Measurements from ENCODE around the gene TNMD. TPM values are rescaled to one million over a fixed set of nuclear protein-coding genes. Genes with fewer than 3 reads are reported as not detected.
A peak's percentile ranks its signal among the peaks of the same experiment; 100 is the strongest.
"Not testable (repeated sequence)": the region's sequence is repeated elsewhere in the genome, so short reads cannot be mapped to it uniquely, and the experiment has no call there.

The TNMD gene
- not detected in 2 replicates for total RNA-seq (2014; rRNA removed; shearing (Covaris generic))
- polyA plus RNA-seq (2015; cell fraction: cytosol; rRNA removed): not detected in 2 replicates
- polyA plus RNA-seq (2015; cell fraction: nucleus; rRNA removed): not detected in 2 replicates

GRCh38 chrX:100584611-100585010, at the start of gene TNMD:
Gene TNMD, plus strand, starts transcription at chrX:100584936. Its CDS starts 83 bp downstream, at chrX:100585019.
- DNase-seq (ENCODE audit: low read depth, low spot score): no peak
- in situ Hi-C loops (cut with HindIII; ENCODE audit: low pct_unique_long_range_greater_than_20kb, low sequenced_read_pairs): no loop called here

GRCh38 chrX:100565534-100565933, 19.2 kb upstream of the TNMD start:
- DNase-seq (ENCODE audit: low read depth, low spot score): peak; percentile 11
- in situ Hi-C loops (cut with HindIII; ENCODE audit: low pct_unique_long_range_greater_than_20kb, low sequenced_read_pairs): not testable (repeated sequence)

GRCh38 chrX:100586747-100587146, 2.0 kb downstream of the TNMD start:
- in situ Hi-C loops (cut with HindIII; ENCODE audit: low pct_unique_long_range_greater_than_20kb, low sequenced_read_pairs): no loop called here
- no peak for DNase-seq (ENCODE audit: low read depth, low spot score)

GRCh38 chrX:100587861-100588260, 3.1 kb downstream of the TNMD start:
- DNase-seq (ENCODE audit: low read depth, low spot score): no peak
- in situ Hi-C loops (cut with HindIII; ENCODE audit: low pct_unique_long_range_greater_than_20kb, low sequenced_read_pairs): no loop called here

- DNase-seq (ENCODE audit: low read depth, low spot score): no peak
- in situ Hi-C loops (cut with HindIII; ENCODE audit: low pct_unique_long_range_greater_than_20kb, low sequenced_read_pairs): no loop called here
Observed at GRCh38 chrX:100591256-100592051, 6.7 kb downstream of the TNMD start.

- in situ Hi-C loops (cut with HindIII; ENCODE audit: low pct_unique_long_range_greater_than_20kb, low sequenced_read_pairs): no loop called here
- no peak for DNase-seq (ENCODE audit: low read depth, low spot score)
Observed at GRCh38 chrX:100593126-100593525, 8.4 kb downstream of the TNMD start.

- in situ Hi-C loops (cut with HindIII; ENCODE audit: low pct_unique_long_range_greater_than_20kb, low sequenced_read_pairs): no loop called here
- DNase-seq (ENCODE audit: low read depth, low spot score): no peak
Observed at GRCh38 chrX:100593581-100593980, 8.8 kb downstream of the TNMD start.

- in situ Hi-C loops (cut with HindIII; ENCODE audit: low pct_unique_long_range_greater_than_20kb, low sequenced_read_pairs): no loop called here
- no peak for DNase-seq (ENCODE audit: low read depth, low spot score)
Observed at GRCh38 chrX:100596601-100597000, 11.9 kb downstream of the TNMD start.

- no peak for DNase-seq (ENCODE audit: low read depth, low spot score)
- in situ Hi-C loops (cut with HindIII; ENCODE audit: low pct_unique_long_range_greater_than_20kb, low sequenced_read_pairs): no loop called here
Observed at GRCh38 chrX:100599456-100599855, 14.7 kb downstream of the TNMD start.

GRCh38 chrX:100600340-100600739, 15.6 kb downstream of the TNMD start:
- in situ Hi-C loops (cut with HindIII; ENCODE audit: low pct_unique_long_range_greater_than_20kb, low sequenced_read_pairs): no loop called here
- no peak for DNase-seq (ENCODE audit: low read depth, low spot score)

- in situ Hi-C loops (cut with HindIII; ENCODE audit: low pct_unique_long_range_greater_than_20kb, low sequenced_read_pairs): no loop called here
- no peak for DNase-seq (ENCODE audit: low read depth, low spot score)
Observed at GRCh38 chrX:100600758-100601157, 16.0 kb downstream of the TNMD start.

- in situ Hi-C loops (cut with HindIII; ENCODE audit: low pct_unique_long_range_greater_than_20kb, low sequenced_read_pairs): no loop called here
- DNase-seq (ENCODE audit: low read depth, low spot score): no peak
Observed at GRCh38 chrX:100606753-100607152, 22.0 kb downstream of the TNMD start.

- peak; percentile 19 for DNase-seq (ENCODE audit: low read depth, low spot score)
- in situ Hi-C loops (cut with HindIII; ENCODE audit: low pct_unique_long_range_greater_than_20kb, low sequenced_read_pairs): no loop called here
Observed at GRCh38 chrX:100609591-100609990, 24.9 kb downstream of the TNMD start.

- in situ Hi-C loops (cut with HindIII; ENCODE audit: low pct_unique_long_range_greater_than_20kb, low sequenced_read_pairs): no loop called here
- DNase-seq (ENCODE audit: low read depth, low spot score): no peak
Observed at GRCh38 chrX:100611951-100612350, 27.2 kb downstream of the TNMD start.

- in situ Hi-C loops (cut with HindIII; ENCODE audit: low pct_unique_long_range_greater_than_20kb, low sequenced_read_pairs): no loop called here
Observed at GRCh38 chrX:100615005-100615404, 30.3 kb downstream of the TNMD start.

GRCh38 chrX:100623001-100623400, 38.3 kb downstream of the TNMD start:
- in situ Hi-C loops (cut with HindIII; ENCODE audit: low pct_unique_long_range_greater_than_20kb, low sequenced_read_pairs): no loop called here

More at GRCh38 chrX:100615005-100615404, 30.3 kb downstream of the TNMD start:
- DNase-seq (ENCODE audit: low read depth, low spot score): peak; percentile 71

GRCh38 chrX:100625985-100626491, 41.3 kb downstream of the TNMD start:
- DNase-seq (ENCODE audit: low read depth, low spot score): no peak
- in situ Hi-C loops (cut with HindIII; ENCODE audit: low pct_unique_long_range_greater_than_20kb, low sequenced_read_pairs): no loop called here

More at GRCh38 chrX:100623001-100623400, 38.3 kb downstream of the TNMD start:
- DNase-seq (ENCODE audit: low read depth, low spot score): peak; percentile 36

- DNase-seq (ENCODE audit: low read depth, low spot score): no peak
- in situ Hi-C loops (cut with HindIII; ENCODE audit: low pct_unique_long_range_greater_than_20kb, low sequenced_read_pairs): no loop called here
Observed at GRCh38 chrX:100635040-100635439, 50.3 kb downstream of the TNMD start.

- DNase-seq (ENCODE audit: low read depth, low spot score): no peak
- in situ Hi-C loops (cut with HindIII; ENCODE audit: low pct_unique_long_range_greater_than_20kb, low sequenced_read_pairs): no loop called here
Observed at GRCh38 chrX:100635989-100636320, 51.2 kb downstream of the TNMD start.

Data from SK-MEL-5 (cell line).